Measurements from ENCODE around the gene TMEM119. TPM values are rescaled to one million over a fixed set of nuclear protein-coding genes. Genes with fewer than 3 reads are reported as not detected.
"Not testable (repeated sequence)": the region's sequence is repeated elsewhere in the genome, so short reads cannot be mapped to it uniquely, and the experiment has no call there.

The TMEM119 gene
- total RNA-seq, 2 experiments from 2014 or later, result 0.11 to 0.48 TPM

DNA sequence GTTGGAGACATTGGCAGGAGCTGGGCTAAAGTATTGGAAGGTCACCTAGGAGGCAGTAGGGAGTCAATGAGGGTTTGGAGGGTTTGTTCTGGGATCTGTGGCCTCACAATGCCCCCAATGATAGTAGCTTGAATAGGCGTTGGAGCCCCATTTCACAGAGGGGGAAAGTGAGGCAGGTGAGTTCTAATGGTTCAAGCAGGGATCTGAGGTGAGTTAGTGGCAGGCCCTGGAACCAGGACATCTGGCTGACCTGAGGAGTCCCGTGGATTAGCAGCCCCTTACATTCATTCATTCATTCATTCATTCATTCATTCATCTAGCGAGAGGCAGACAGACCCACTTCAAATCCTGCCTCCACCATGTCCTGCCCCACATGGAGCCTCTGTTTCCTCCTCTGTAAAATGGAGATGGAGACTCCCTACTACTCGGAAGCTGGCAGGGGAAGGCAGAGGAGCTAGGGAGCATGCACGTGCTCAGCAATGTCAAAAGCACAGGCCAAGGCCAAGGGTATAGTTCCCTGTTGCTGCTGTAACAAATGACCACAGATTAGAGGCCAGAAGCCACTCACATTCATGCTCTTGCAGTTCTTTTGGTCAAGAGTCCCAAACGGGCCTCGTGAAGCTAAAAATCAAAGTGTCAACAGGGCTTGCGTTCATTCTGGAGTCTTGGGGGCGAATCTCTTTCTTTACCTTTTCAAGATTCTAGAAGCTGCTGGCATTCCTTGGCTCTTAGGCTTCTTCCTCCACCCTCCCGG, 2.2 kb upstream of the TMEM119 start:
- Mint-ChIP-seq H3K4me1 (no peaks in the 10 kb centered on the region), H3K4me3 (no peak overlapping the region), H3K9me3 (no peaks in the 10 kb centered on the region), H3K27ac (no peak overlapping the region), H3K36me3 (no peaks in the 10 kb centered on the region), H3K27me3 (peaks cover 8% of the 10 kb centered on the region)
- DNase-seq (no peak), ATAC-seq (ENCODE audit: low read depth) (no peak)
- POLR2A ChIA-PET, result no interaction called here

DNA sequence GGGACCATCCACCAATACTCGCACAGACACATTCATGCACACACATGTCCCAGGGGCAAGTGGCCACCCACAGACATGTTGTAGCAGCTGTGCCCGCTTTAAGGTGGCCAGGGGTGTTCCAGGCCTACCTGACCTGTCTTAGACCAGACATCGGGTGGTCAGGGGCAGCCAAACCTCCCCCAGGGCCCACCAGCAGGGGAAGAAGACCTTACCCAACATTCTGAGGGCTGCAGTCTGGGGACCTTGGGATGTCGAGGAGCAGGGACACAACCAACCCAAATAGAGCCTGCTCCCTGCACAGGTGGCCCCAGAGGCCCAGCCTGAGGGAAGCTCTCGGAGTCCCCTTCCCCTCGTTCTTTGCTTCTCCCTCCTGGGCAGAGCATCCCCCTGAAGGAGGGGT, 1.7 kb upstream of the TMEM119 start:
- POLR2A ChIA-PET, result no interaction called here
- Mint-ChIP-seq H3K9me3 (no peaks in the 10 kb centered on the region), H3K4me1 (no peaks in the 10 kb centered on the region), H3K4me3 (no peak overlapping the region), H3K27me3 (peaks cover 7% of the 10 kb centered on the region), H3K36me3 (no peaks in the 10 kb centered on the region), H3K27ac (no peak overlapping the region)
- ATAC-seq (ENCODE audit: low read depth) (no peak), DNase-seq (no peak)

DNA sequence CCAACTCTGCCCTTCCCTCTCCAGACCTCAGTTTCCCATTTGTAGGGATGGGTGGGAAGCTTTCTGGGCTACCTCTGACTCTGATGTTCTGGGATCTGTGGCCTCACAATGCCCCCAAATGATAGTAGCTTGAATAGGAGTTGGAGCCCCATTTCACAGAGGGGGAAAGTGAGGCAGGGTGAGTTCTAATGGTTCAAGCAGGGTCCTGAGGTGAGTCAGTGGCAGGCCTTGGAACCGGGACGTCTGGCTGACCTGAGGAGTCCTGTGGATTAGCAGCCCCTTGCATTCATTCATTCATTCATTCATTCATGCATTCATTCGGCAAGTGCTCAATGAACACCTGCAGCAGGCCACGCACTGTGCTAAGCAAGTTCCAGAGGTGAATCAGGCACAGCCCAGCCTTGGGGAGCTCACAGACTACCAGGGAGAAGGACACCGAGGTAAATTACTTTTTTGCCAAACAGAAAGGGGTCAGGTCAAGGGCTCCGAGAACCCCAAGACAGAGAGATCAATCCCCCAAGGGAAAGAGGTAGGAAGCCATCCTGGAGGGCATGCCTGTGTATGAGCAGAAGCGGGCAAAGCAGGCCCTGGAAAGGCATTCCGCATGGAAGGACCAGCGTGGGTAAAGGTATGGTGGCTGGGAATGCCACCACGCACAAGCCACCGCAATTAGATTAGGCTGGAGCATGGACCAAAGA, 818 bp upstream of the TMEM119 start:
- Mint-ChIP-seq H3K27me3 (peaks cover 5% of the 10 kb centered on the region), H3K36me3 (no peaks in the 10 kb centered on the region), H3K9me3 (no peaks in the 10 kb centered on the region), H3K4me3 (no peak overlapping the region), H3K27ac (no peak overlapping the region), H3K4me1 (no peaks in the 10 kb centered on the region)
- DNase-seq (no peak), ATAC-seq (ENCODE audit: low read depth) (no peak)
- POLR2A ChIA-PET, result no interaction called here

DNA sequence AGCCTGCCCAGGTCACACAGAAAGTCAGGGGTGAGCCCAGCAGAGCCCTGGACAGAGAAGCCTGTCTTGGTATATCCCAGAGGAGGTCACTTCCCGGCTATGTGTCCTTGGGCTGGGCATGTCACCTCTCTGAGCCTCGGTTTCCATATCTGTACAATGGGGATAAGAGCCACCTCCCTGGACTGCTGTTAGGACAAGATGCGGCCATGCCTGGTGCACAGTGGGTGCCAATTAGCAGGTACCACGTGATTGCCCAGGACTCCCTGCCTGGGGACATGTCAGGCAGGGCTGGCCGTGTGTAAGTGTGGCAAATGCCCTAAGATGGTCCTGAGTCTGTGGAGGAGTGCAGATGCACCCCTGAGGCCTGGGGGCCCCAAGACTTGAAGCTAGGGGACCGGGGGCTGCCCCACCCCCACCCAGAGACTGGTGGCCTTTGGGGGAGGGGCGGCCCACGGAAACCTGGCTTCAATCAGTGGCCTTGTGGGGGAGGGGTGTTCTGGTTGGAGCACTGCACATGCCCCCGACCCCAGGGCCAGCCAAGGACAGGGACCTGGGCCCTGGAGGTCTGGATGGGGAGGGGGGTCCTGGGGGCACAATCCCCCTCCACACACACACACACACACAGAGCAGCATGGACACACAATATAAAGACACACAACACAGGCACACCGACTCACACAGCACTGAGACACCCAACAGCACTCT, 878 bp downstream of the TMEM119 start:
- Mint-ChIP-seq H3K4me3 (no peak overlapping the region), H3K4me1 (no peaks in the 10 kb centered on the region), H3K27me3 (peaks cover 3% of the 10 kb centered on the region), H3K36me3 (no peaks in the 10 kb centered on the region), H3K27ac (no peak overlapping the region), H3K9me3 (no peaks in the 10 kb centered on the region)
- no peak for DNase-seq
- ATAC-seq (ENCODE audit: low read depth), result no peak
- POLR2A ChIA-PET, result no interaction called here

DNA sequence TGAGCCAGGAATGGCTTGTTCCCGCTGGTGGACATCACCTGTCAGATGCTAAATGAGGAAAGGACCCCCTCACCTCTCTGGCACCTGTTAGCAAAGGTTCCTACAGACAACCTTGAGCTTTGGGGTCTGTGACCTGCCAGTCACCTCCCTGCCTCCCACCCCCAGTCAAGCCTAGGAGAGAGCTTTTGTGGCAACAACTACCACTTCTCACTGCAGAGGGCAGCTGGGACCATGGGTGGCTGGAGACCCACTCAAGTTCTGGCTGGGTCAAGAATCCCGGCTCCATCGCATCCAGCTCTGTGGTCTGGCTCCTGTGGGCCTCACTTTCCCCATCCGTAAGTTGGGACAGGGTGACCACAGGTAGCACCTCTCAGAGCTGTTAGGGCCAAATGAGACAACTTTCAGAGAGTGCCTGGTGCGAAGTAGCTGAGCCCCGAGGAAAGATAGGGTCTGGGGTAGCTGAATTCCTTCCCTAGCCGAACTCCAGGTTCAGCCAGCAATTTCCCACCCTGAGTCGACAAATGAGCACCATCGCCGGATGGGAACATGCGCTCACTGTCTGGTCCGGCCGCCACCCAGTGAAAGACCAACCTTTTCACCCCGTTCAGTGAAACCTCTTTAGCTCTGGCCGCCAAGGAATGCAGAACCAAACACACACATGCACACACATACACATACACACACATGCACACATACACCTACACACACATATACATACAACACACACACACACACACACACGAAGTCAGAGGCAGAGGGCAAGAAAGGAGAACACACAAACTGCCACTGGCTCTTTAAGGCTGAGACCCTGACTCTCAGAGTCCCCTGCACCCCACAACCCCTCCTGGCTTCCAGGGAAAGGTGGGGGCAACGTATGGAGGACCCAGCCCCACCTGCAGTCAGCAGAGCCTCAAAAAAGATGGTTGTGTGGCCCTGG, 1.9 kb downstream of the TMEM119 start:
- H3K4me3 Mint-ChIP-seq, result no peak overlapping the region

DNA sequence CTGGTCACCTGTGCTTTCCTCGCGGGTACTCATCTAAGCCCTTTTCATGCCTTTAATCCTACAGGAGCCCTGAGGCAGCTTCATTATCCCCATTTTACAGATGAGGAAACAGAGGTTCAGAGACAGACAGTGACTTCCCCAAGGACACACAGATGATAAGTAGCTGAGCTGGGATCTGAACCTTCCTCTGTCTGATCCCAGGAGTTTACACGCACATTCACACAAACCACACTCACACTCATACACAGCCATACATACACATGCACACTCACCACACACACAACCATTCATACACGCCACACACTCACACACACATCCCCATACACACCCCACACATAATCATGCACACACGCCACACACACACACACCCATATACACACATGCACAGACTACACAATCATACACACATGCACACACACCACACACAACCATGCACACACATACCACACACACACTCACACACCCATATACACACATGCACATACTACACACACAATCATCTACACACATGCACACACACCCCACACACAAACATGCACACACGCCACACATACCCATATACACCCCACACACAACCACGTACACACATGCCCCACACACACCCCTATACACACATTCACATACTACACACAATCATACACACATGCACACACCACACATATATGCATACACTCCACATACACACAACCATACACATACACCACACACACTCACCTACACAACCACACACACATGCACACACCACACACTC, 2.7 kb downstream of the TMEM119 start:
- POLR2A ChIA-PET, result no interaction called here
- no peaks in the 10 kb centered on the region for H3K9me3 Mint-ChIP-seq
- no peak overlapping the region for H3K4me3 Mint-ChIP-seq
- ATAC-seq (ENCODE audit: low read depth), result no peak
- H3K27ac Mint-ChIP-seq, result no peak overlapping the region
- peaks cover 2% of the 10 kb centered on the region for H3K27me3 Mint-ChIP-seq
- H3K4me1 Mint-ChIP-seq, result no peaks in the 10 kb centered on the region
- no peak for DNase-seq
- H3K36me3 Mint-ChIP-seq, result no peaks in the 10 kb centered on the region

More for the DNA sequence above, 1.9 kb downstream of the TMEM119 start:
- Mint-ChIP-seq H3K36me3 (no peaks in the 10 kb centered on the region), H3K4me1 (no peaks in the 10 kb centered on the region), H3K27ac (no peak overlapping the region), H3K27me3 (peaks cover 3% of the 10 kb centered on the region), H3K9me3 (no peaks in the 10 kb centered on the region)
- no peak for ATAC-seq (ENCODE audit: low read depth)
- no peak for DNase-seq
- POLR2A ChIA-PET, result interaction anchor here (0.6 kb wide), 1 partner anchor 395 kb away, joined by 3 read pairs; no protein-coding TSS in a partner anchor

DNA sequence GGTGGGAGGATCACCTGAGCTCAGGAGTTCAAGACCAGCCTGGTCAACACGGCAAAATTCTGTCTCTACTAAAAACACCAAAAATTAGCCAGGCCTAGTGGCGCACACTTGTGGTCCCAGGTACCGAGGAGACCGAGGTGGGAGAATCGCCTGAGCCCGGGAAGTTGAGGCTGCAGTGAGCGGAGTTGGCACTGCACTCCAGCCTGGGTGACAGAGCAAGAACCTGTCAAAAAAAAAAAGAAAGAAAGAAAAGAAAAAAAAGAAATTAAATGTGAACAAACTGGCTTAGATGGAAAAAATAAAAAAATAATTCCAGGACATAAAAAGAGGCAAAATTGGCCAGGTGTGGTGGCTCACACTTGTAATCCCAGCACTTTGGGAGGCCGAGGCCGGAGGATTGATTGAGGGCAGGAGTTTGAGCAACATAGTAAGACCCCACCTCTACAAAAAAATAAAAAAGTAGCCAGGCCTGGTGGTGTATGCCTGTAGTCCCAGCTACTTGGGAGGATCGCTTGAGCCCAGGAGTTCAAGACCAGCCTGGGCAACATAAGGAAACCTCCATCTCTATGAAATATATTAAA, 3.5 kb downstream of the TMEM119 start:
- no peaks in the 10 kb centered on the region for H3K36me3 Mint-ChIP-seq
- POLR2A ChIA-PET, result no interaction called here
- no peak for ATAC-seq (ENCODE audit: low read depth)

DNA sequence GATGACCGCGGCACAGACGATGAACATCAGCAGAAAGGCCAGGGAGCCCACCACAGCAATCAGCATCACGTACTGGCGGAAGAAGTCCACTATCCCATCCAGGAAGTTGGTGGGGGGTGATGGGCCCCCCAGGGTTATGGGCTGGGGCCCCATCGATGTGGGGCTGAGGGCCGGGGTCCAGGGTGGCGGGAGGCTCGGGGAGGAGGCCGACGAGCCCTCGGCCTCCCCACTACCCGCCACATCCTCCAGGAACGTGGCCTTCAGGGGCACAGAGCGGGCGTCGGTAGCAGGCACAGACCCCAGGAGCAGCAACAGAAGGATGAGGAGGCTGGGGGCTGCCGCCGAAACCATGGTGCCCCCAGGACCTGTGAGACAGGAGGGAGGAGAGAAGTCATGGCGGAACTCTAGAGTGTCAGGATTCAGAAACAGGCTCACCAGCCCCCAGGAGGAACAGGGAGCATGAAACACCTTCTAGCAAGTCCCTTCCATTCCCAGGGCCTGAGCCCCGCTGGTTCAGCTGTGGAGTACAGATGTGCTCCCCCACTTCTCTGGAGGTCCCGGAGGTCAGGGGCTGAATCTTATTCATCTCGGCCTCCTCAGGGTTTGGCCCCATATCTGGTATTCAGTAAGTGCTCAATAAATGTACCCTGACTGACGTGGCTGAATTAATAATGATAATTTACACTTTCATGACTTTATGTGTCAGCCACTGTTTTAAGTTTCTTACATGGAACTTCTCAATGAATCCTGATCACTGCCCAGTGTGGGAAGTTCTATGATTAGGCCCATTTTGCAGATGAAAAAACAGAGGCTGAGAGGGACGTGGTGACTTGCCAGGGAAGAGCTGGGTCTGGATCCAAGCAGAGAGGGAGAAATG, 5.6 kb downstream of the TMEM119 start:
- Mint-ChIP-seq H3K4me1 (no peaks in the 10 kb centered on the region), H3K27me3 (peaks cover 2% of the 10 kb centered on the region), H3K4me3 (no peak overlapping the region), H3K36me3 (no peaks in the 10 kb centered on the region), H3K27ac (no peak overlapping the region), H3K9me3 (no peaks in the 10 kb centered on the region)
- ATAC-seq (ENCODE audit: low read depth) (no peak), DNase-seq (no peak)
- POLR2A ChIA-PET, result interaction anchor here (0.6 to 1.0 kb wide), 2 partner anchors 14 to 19 kb away, joined by 3 to 4 read pairs; no protein-coding TSS in a partner anchor

More for the DNA sequence above, 3.5 kb downstream of the TMEM119 start:
- Mint-ChIP-seq H3K27me3 (no peaks in the 10 kb centered on the region), H3K9me3 (no peaks in the 10 kb centered on the region), H3K27ac (no peak overlapping the region), H3K4me3 (no peak overlapping the region), H3K4me1 (no peaks in the 10 kb centered on the region)
- DNase-seq, result no peak

DNA sequence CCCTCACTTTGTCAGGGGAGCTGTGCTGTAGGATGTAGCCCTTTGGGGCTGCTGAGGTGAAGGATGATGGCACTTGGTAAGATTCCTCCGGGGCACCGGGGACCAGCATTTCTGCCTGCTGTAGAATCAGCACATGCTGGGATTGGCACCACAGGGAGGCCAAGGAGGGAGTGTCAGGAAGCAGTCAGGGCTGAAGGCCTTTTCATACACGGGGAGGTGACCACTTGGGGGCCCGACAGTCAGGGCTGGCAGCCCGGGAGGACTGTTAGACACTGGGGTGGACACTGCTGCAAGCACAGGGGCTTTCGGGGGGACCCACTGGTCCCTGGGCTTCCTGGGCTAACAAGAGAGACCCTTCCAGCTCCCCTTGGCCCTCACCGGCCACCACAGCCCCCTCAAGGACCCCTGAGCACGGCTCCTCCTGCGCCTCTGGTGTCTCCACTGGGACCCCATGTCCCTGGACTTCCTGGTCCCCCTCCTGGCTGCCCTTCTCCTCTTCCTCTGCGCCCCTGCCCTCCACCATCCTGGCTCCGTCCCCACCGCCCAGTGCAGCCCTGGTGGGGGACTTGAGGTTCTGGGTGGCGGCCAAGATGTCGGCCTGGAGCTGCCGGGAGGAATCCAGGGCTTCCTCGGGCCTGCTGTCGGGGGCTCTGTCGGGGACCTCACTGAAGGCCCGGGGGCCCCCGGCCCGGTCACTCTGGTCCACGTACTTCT, 6.5 kb downstream of the TMEM119 start:
- DNase-seq (no peak), ATAC-seq (ENCODE audit: low read depth) (no peak)
- peaks cover 2% of the 10 kb centered on the region for H3K27me3 Mint-ChIP-seq
- POLR2A ChIA-PET, result no interaction called here
- H3K36me3 Mint-ChIP-seq, result no peaks in the 10 kb centered on the region
- no peaks in the 10 kb centered on the region for H3K4me1 Mint-ChIP-seq
- H3K27ac Mint-ChIP-seq, result no peak overlapping the region
- no peaks in the 10 kb centered on the region for H3K9me3 Mint-ChIP-seq
- H3K4me3 Mint-ChIP-seq, result no peak overlapping the region

DNA sequence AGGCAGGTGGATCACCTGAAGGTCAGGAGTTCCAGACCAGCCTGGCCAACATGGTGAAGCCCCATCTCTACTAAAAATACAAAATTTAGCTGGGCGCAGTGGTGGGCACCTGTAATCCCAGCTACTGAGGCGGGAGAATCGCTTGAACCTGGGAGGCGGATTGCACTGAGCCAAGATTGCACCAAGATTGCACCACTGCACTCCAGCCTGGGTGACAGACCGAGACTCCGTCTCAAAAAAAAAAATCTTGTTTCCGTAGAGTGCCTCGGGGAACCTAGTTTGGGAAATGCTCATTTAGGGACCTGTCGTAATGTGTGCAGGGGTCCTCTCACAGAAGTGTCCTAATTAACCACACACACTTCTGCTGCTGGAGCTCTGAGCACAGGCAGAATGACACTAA, 7.4 kb downstream of the TMEM119 start:
- ATAC-seq (ENCODE audit: low read depth); H3K4me3 Mint-ChIP-seq; H3K4me1 Mint-ChIP-seq; DNase-seq; H3K9me3 Mint-ChIP-seq; H3K27ac Mint-ChIP-seq; H3K27me3 Mint-ChIP-seq; H3K36me3 Mint-ChIP-seq; POLR2A ChIA-PET: not testable (repeated sequence)

DNA sequence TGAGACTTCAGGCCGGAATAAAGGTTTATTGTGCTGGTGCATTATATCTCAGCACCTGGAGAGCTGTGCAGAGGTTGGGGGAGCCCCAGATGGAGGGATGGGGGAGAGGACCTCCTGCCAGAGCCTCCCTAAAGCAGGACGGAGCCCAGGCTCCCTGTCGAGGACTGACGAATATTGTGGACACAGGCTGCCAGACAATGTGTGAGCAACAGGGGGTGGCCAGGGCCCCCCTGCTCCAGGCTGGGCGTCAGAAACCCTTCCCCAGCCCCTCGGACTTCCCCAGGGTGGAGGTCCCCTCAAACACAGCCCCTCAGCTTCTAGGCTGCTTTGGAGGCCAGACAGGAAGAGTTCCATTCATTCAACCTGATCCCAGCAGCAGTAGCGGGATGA, 8.0 kb downstream of the TMEM119 start:
- POLR2A ChIA-PET, result no interaction called here

More for the DNA sequence above, 8.0 kb downstream of the TMEM119 start:
- peaks cover 6% of the 10 kb centered on the region for H3K27me3 Mint-ChIP-seq
- H3K4me3 Mint-ChIP-seq, result no peak overlapping the region
- H3K27ac Mint-ChIP-seq, result no peak overlapping the region
- DNase-seq (no peak), ATAC-seq (ENCODE audit: low read depth) (no peak)
- H3K4me1 Mint-ChIP-seq, result no peaks in the 10 kb centered on the region
- H3K36me3 Mint-ChIP-seq, result no peaks in the 10 kb centered on the region
- H3K9me3 Mint-ChIP-seq, result no peaks in the 10 kb centered on the region
